HL-60/S4 treated with retinoic acid at 250 ng/mL for 4 days and 3 days (cell line): Measurements from ENCODE around the gene PIMREG.

Experiments used
- in situ Hi-C: fragments of 300-500 bp; cut with MboI; formaldehyde crosslinking; loops from 2 replicates; pipeline ENCODE4 v1.7.0; 2022; ENCODE audit warnings: low sequenced_read_pairs

The PIMREG gene

GRCh38 chr17:6443692-6444570, at the start of gene PIMREG:
Gene PIMREG, plus strand, starts transcription at chr17:6444455. Its CDS starts 656 bp downstream, at chr17:6445111.
- in situ Hi-C loops = no loop called here

- in situ Hi-C loops = no loop called here
Measured at GRCh38 chr17:6398955-6399354, 45.3 kb upstream of the PIMREG start.

- in situ Hi-C loops = no loop called here
Measured at GRCh38 chr17:6402258-6402657, 42.0 kb upstream of the PIMREG start.

GRCh38 chr17:6408276-6408675, 36.0 kb upstream of the PIMREG start:
- in situ Hi-C loops = no loop called here

- in situ Hi-C loops = no loop called here
Measured at GRCh38 chr17:6408735-6409134, 35.5 kb upstream of the PIMREG start.

GRCh38 chr17:6413065-6413464, 31.2 kb upstream of the PIMREG start:
- in situ Hi-C loops = no loop called here

GRCh38 chr17:6415616-6416015, 28.6 kb upstream of the PIMREG start:
- in situ Hi-C loops = no loop called here

- in situ Hi-C loops = no loop called here
Measured at GRCh38 chr17:6420173-6420641, 24.0 kb upstream of the PIMREG start.

GRCh38 chr17:6421700-6422604, 22.3 kb upstream of the PIMREG start:
- in situ Hi-C loops = no loop called here

- in situ Hi-C loops = no loop called here
Measured at GRCh38 chr17:6422654-6423241, 21.5 kb upstream of the PIMREG start.

- in situ Hi-C loops = no loop called here
Measured at GRCh38 chr17:6423931-6424330, 20.3 kb upstream of the PIMREG start.

- in situ Hi-C loops = no loop called here
Measured at GRCh38 chr17:6425407-6425806, 18.8 kb upstream of the PIMREG start.

GRCh38 chr17:6426356-6427101, 17.7 kb upstream of the PIMREG start:
- in situ Hi-C loops = no loop called here

GRCh38 chr17:6427279-6427781, 16.9 kb upstream of the PIMREG start:
- in situ Hi-C loops = no loop called here

GRCh38 chr17:6428207-6428965, 15.9 kb upstream of the PIMREG start:
- in situ Hi-C loops = no loop called here

- in situ Hi-C loops = no loop called here
Measured at GRCh38 chr17:6429266-6429665, 15.0 kb upstream of the PIMREG start.

GRCh38 chr17:6430769-6431168, 13.5 kb upstream of the PIMREG start:
- in situ Hi-C loops = loop anchor here (10.0 kb wide), 1 partner anchor 846 kb away; the partner anchor contains the start of gene NLRP1

- in situ Hi-C loops = loop anchor here (10.0 kb wide), 1 partner anchor 850 kb away; the partner anchor contains the start of gene NLRP1
Measured at GRCh38 chr17:6435051-6435450, 9.2 kb upstream of the PIMREG start, which contains the start of gene AIPL1. Gene AIPL1, minus strand, starts transcription at chr17:6435121. Its CDS starts 17 bp downstream, at chr17:6435104.

- in situ Hi-C loops = loop anchor here (10.0 kb wide), 1 partner anchor 851 kb away; the partner anchor contains the start of gene NLRP1
Measured at GRCh38 chr17:6435968-6436367, 8.3 kb upstream of the PIMREG start.
